Caco-2 (cell line): ENCODE results near the gene FUT6. TPM values are rescaled to one million over a fixed set of nuclear protein-coding genes. Genes with fewer than 3 reads are reported as not detected.
"Not testable (repeated sequence)": the region's sequence is repeated elsewhere in the genome, so short reads cannot be mapped to it uniquely, and the experiment has no call there.

Experiments used
- BruUV-seq: library from RNA; stranded (reverse); fragments of 400-500 nt; replicated peaks from 2 replicates; lab custom pipeline; 2021; lab: Mats Ljungman, UMichigan
- CTCF ChIA-PET: fragments of 300-600 bp; sonication (Branson Sonifier 250); formaldehyde crosslinking; loops from one replicate; lab custom pipeline; 2022; ENCODE audit warnings: antibody characterized with exemption; lab: Charles Lee
- POLR2A ChIA-PET: fragments of 300-600 bp; sonication (Branson Sonifier 250); formaldehyde crosslinking; loops from one replicate; lab custom pipeline; 2022; ENCODE audit warnings: antibody characterized with exemption; lab: Charles Lee
- DNase-seq, 2 experiments: peaks; one replicate each; pipeline versions ENCODE4 v3.0.0 to v3.0.0-alpha.2; 2020 to 2022
- H3K27me3 ChIP-seq: replicated peaks from 2 replicates; pipeline ENCODE4 v1.6.0; 2011; ENCODE audit warnings: low read length; ENCODE audit not compliant: control insufficient read depth, insufficient read depth
- H3K36me3 ChIP-seq: 2 replicates; pipeline ENCODE4 v1.5.1; 2011; ENCODE audit warnings: low read length; ENCODE audit not compliant: control insufficient read depth, insufficient read depth
- H3K4me1 ChIP-seq: fragments of 250-450 bp; sonication (Bioruptor Pico); 2 replicates; pipeline ENCODE4 v1.5.1; 2020; ENCODE audit warnings: mild to moderate bottlenecking
- H3K4me3 ChIP-seq: 2 replicates; pipeline ENCODE4 v1.5.1; 2011; ENCODE audit warnings: low read depth, mild to moderate bottlenecking, control low read depth, low read length
- H3K9me3 ChIP-seq: fragments of 250-450 bp; sonication (Bioruptor Pico); 2 replicates; pipeline ENCODE4 v1.5.1; 2020; ENCODE audit warnings: mild to moderate bottlenecking, moderate library complexity
- H3K27ac Mint-ChIP-seq: one replicate; pipeline ENCODE4 v1.8.0; 2022; ENCODE audit warnings: mixed read lengths; ENCODE audit not compliant: unreplicated experiment
- H3K27me3 Mint-ChIP-seq: one replicate; pipeline ENCODE4 v1.8.0; 2022; ENCODE audit warnings: mixed read lengths; ENCODE audit not compliant: insufficient read depth, unreplicated experiment
- H3K36me3 Mint-ChIP-seq: one replicate; pipeline ENCODE4 v1.8.0; 2022; ENCODE audit warnings: mild to moderate bottlenecking, mixed read lengths; ENCODE audit not compliant: insufficient read depth, unreplicated experiment
- H3K4me1 Mint-ChIP-seq: one replicate; pipeline ENCODE4 v1.8.0; 2022; ENCODE audit warnings: low read depth, mixed read lengths; ENCODE audit not compliant: unreplicated experiment
- H3K4me3 Mint-ChIP-seq: one replicate; pipeline ENCODE4 v1.8.0; 2022; ENCODE audit warnings: mild to moderate bottlenecking, moderate library complexity, mixed read lengths; ENCODE audit not compliant: unreplicated experiment
- H3K9me3 Mint-ChIP-seq: one replicate; pipeline ENCODE4 v1.8.0; 2022; ENCODE audit warnings: mixed read lengths; ENCODE audit not compliant: unreplicated experiment
- intact Hi-C: fragments of 100-400 bp; cut with micrococcal nuclease; formaldehyde crosslinking; loops from one replicate; pipeline ENCODE4 v1.10.0; 2022; ENCODE audit not compliant: unreplicated experiment
- total RNA-seq: library from RNA; stranded (reverse); gene quantifications from 2 replicates; pipeline ENCODE4 v1.2.3, GENCODE V29; 2022
- TF ChIP-seq, protein P1 (sequence below), 2 experiments: fragments of 200-600 bp in 1 of 2; IDR thresholded peaks; 1 replicate in 1 of 2; 2 replicates in 1 of 2; pipeline versions ENCODE4 v1.5.1 to v1.8.0; 2011 to 2022; ENCODE audit warnings: antibody characterized with exemption in 1 of 2, control low read depth in 1 of 2, inconsistent platforms in 1 of 2, low read depth in 1 of 2, low read length in 1 of 2, mild to moderate bottlenecking in 1 of 2, moderate library complexity in 1 of 2; ENCODE audit not compliant: insufficient read depth in 1 of 2, severe bottlenecking in 1 of 2, unreplicated experiment in 1 of 2

FUT6 gene
- total RNA-seq, 1 experiment from 2014 or later, result not detected

DNA sequence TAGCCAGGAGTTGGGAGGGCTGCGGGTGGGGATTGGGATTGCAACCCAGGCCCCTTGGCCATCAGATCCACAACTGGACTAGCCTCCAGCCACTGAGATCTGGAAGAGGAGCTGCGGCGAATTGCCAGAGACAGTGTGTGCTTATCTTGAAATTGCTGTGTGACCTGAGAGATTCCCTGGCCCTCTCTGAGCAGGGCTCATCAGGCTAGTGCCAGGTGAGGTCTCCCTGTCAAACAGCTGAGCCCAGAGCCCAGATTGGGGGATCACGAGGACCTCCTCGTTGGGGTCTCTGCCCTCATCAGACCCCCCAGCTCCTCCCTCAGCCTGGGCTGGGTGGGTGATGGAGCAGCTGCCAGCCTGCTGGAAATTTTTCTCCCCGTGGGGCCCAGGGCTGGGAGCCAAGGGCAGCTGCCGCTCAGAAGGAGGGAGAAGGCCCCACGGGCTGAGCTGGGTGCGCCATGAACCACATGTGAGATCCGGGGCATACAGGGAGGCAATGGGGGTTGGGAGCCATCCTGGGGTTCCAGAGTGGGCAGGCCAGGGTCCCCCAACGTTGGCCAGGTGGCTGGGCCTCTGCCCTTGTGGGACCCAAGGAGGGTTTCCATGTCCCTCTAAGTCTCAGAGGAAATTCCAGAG, 23.6 kb upstream of the FUT6 start:
- Mint-ChIP-seq H3K27me3 (no peaks in the 10 kb centered on the region), H3K9me3 (no peaks in the 10 kb centered on the region), H3K4me1 (no peaks in the 10 kb centered on the region), H3K27ac (no peak overlapping the region), H3K4me3 (no peak overlapping the region), H3K36me3 (no peaks in the 10 kb centered on the region)
- TF ChIP-seq, protein P1, sequence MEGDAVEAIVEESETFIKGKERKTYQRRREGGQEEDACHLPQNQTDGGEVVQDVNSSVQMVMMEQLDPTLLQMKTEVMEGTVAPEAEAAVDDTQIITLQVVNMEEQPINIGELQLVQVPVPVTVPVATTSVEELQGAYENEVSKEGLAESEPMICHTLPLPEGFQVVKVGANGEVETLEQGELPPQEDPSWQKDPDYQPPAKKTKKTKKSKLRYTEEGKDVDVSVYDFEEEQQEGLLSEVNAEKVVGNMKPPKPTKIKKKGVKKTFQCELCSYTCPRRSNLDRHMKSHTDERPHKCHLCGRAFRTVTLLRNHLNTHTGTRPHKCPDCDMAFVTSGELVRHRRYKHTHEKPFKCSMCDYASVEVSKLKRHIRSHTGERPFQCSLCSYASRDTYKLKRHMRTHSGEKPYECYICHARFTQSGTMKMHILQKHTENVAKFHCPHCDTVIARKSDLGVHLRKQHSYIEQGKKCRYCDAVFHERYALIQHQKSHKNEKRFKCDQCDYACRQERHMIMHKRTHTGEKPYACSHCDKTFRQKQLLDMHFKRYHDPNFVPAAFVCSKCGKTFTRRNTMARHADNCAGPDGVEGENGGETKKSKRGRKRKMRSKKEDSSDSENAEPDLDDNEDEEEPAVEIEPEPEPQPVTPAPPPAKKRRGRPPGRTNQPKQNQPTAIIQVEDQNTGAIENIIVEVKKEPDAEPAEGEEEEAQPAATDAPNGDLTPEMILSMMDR (IDR thresholded peaks at IDR 0.05; ENCODE audit: insufficient read depth in 1 of 2, low read depth in 1 of 2, low read length in 1 of 2, severe bottlenecking in 1 of 2, unreplicated experiment in 1 of 2), result no peak
- intact Hi-C loops, result no loop called here
- no peak for DNase-seq
- ChIA-PET CTCF (no interaction called here), POLR2A (no interaction called here)
- no TSS peak for BruUV-seq
- Histone ChIP-seq H3K4me3 (no peak overlapping the region), H3K4me1 (peaks cover 6% of the 10 kb centered on the region; the same call in 1 of the 2 replicates), H3K27me3 (no peaks in the 10 kb centered on the region), H3K36me3 (no peaks in the 10 kb centered on the region), H3K9me3 (no peaks in the 10 kb centered on the region)

DNA sequence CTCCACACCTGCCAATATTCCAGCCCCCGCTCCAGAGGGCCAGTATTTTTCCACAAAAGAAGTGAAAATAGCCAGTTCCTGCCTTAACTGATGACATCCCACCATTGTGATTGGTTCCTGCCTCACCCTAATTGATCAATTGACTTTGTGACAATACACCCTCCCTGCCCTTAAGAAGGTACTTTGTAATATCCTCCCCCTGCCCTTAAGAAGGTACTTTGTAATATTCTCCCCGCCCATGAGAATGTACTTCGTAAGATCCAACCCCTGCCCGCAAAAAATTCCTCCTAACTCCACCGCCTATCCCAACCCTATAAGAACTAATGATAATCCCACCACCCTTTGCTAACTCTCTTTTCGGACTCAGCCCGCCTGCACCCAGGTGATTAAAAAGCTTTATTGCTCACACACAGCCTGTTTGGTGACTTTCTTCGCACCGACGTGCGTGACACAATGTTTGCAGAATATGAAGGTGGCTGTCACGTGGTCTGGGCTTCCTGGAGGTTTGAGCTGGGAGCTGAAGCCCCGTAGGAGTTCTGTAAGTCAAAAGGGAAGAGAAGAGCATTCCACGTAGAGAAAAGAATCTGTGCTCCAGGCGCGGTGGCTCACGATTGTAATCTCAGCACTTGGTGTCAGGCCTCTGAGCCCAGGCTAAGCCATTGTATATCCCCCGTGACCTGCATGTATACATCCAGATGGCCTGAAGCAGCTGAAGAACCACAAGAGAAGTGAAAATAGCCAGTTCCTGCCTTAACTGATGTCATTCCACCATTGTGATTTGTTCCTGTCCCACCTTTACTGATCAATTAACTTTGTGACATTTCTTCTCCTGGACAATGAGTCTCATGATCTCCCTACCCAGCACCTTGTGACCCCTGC, 17.9 kb upstream of the FUT6 start:
- H3K9me3 Mint-ChIP-seq, result no peaks in the 10 kb centered on the region
- no peak for DNase-seq
- ChIA-PET POLR2A (no interaction called here), CTCF (no interaction called here)
- H3K4me1 Mint-ChIP-seq, result no peaks in the 10 kb centered on the region
- no peak overlapping the region for H3K27ac Mint-ChIP-seq
- Histone ChIP-seq H3K27me3 (no peaks in the 10 kb centered on the region), H3K36me3 (no peaks in the 10 kb centered on the region), H3K9me3 (0 out of 2 replicates have a peak, but pooled peaks cover 4% of the 10 kb centered on the region), H3K4me1 (peaks cover 6% of the 10 kb centered on the region; the same call in 1 of the 2 replicates), H3K4me3 (no peak overlapping the region)
- H3K4me3 Mint-ChIP-seq, result no peak overlapping the region
- BruUV-seq, result no TSS peak
- intact Hi-C loops, result no loop called here
- no peaks in the 10 kb centered on the region for H3K27me3 Mint-ChIP-seq
- TF ChIP-seq, protein P1 (IDR thresholded peaks at IDR 0.05; ENCODE audit: insufficient read depth in 1 of 2, low read depth in 1 of 2, low read length in 1 of 2, severe bottlenecking in 1 of 2, unreplicated experiment in 1 of 2), result no peak
- no peaks in the 10 kb centered on the region for H3K36me3 Mint-ChIP-seq

GRCh38 chr19:5855151-5855550, 15.6 kb upstream of the FUT6 start:
- H3K4me3 ChIP-seq, H3K9me3 ChIP-seq, H3K4me3 Mint-ChIP-seq, H3K27me3 Mint-ChIP-seq, POLR2A ChIA-PET, DNase-seq, H3K4me1 ChIP-seq, BruUV-seq, intact Hi-C loops, CTCF ChIA-PET, H3K27me3 ChIP-seq, H3K27ac Mint-ChIP-seq, H3K36me3 ChIP-seq, H3K36me3 Mint-ChIP-seq, H3K9me3 Mint-ChIP-seq, H3K4me1 Mint-ChIP-seq: not testable (repeated sequence)

- H3K36me3 Mint-ChIP-seq, H3K9me3 ChIP-seq, H3K4me1 Mint-ChIP-seq, H3K27me3 ChIP-seq, CTCF ChIA-PET, H3K27me3 Mint-ChIP-seq, H3K4me3 ChIP-seq, intact Hi-C loops, H3K4me1 ChIP-seq, H3K27ac Mint-ChIP-seq, H3K4me3 Mint-ChIP-seq, H3K36me3 ChIP-seq, H3K9me3 Mint-ChIP-seq, BruUV-seq, POLR2A ChIA-PET, DNase-seq: not testable (repeated sequence)
Observed at GRCh38 chr19:5854121-5854520, 14.6 kb upstream of the FUT6 start.
